ENCODE measurements around the gene ANKRD44.
A peak's percentile ranks its signal among the peaks of the same experiment; 100 is the strongest.

Gene ANKRD44

DNA sequence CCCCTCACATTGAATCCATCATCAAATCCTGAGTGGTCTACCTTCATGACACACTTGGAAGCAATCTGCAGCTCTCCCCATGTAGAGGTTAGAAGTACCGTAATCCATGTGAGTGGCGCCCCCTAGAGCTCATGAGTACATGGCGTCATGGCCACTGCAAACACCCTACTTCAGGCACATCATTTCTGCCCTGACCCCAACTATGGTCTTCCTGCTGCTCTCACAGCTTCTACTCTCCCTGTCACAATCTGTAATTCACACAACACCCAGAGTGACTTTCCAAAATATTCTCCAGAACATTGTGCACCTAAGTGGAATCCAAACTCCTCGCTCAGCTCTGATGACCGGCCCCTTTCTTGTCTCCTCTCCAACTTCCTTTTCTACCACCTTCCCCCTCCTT lies 141.9 kb downstream of the ANKRD44 start:
- DNase-seq = no peak

GRCh38 chr2:197167608-197168314 lies 142.8 kb downstream of the ANKRD44 start:
- DNase-seq = no peak

DNA sequence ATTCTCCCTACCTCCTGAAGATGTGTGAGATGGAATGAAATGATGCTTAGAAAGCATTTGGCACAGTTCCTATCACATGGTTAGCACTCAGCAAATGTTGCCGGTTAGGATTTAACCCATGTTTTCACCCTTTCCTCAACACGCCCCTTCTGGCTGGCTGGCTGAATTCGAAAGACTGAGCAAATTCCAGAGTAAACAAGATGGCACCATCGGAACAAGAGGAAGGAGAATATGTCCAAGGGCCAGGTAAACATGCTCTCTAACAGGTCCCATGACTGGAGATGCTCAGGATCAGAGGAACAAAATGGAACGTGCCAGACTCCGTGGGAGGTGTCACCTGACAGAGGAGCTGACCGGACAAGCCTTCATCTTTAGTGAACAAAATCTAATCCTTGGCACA lies 145.6 kb downstream of the ANKRD44 start:
- no peak for DNase-seq

- peak; percentile 53 for DNase-seq
Measured at GRCh38 chr2:197164141-197164754, 146.3 kb downstream of the ANKRD44 start.

- no peak for DNase-seq
Measured at GRCh38 chr2:197163712-197164140, 146.9 kb downstream of the ANKRD44 start.

DNA sequence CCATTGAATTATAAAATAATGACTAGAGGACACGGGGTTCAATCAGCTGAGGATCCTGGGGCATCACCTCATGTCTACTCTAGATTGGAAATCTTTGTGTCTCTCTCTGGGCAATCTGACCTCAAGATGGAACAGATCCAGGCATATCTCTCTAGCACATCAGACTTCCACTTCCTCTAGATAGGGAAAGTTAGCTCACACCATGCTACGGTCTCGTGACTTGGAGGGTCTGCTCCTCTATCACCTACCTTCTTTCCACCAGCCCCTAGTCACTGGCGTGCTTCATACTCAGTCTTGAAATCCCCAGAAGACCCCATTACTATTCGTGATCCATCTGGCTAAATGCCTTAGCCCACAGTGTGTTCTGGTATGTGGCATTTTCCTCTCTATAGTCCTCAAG lies 148.8 kb downstream of the ANKRD44 start:
- no peak for DNase-seq

- no peak for DNase-seq
Measured at GRCh38 chr2:197159661-197160211, 150.8 kb downstream of the ANKRD44 start.

DNA sequence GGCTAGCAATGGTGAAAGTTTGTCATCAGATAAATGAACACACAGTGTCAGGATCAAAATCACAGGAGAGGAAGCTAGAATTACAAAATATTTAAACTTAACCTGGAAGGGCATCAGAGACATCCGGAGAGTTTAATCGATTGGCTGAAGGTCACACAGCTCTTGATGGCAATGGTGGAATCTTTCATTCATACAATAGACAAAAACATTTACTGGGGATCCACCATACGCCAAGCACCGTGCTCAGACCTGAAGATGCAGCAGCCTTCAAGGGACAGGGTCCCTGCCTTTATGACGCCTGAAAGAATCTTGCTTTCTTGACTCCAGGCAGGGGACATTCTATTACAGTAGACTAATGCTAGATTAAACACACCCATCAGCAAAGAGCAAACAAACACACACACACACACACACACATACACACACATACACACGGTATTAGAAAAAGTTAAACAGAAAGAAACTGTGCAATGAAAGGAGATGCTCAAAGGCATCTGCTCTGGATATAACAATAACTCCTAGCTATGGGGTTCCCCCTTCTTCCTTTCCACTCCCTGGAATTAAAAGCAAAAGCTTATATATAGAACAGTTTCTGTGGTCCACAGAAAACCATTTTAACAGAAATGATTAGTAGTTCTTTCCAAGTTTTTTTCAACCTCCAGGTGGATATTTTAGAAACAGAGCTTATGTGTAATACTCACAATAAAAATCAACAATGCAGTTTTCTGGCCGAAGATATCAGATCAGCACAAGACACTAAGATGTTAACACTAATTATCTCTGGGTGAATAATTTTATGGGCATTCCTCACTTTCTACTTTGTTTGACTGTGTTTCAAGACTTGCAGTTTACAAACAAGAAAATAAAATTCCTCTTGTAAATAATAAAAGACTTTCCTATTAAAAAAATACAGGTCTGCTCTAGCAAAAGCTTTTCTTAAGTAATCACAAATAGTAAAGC lies 151.7 kb downstream of the ANKRD44 start:
- DNase-seq = no peak

GRCh38 chr2:197157879-197158537 lies 152.6 kb downstream of the ANKRD44 start:
- DNase-seq = no peak

DNA sequence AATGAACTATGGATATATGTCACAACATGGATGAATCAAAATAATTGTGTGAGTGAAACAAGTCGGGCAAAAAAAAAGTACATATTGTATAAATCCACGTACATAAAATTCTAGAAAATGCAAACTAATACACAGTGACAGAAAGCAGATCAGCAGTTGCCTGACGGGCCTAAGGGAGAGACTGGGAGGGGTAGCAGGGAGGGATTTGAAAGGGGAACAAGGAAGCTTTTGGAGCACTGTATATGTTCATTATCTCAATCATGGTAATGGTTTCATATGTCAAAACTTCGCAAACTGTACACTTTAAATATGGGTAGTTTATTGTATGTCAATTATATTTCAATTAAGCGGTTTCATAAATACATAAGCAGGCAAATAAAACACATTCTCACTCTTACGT lies 153.8 kb downstream of the ANKRD44 start:
- no peak for DNase-seq

DNA sequence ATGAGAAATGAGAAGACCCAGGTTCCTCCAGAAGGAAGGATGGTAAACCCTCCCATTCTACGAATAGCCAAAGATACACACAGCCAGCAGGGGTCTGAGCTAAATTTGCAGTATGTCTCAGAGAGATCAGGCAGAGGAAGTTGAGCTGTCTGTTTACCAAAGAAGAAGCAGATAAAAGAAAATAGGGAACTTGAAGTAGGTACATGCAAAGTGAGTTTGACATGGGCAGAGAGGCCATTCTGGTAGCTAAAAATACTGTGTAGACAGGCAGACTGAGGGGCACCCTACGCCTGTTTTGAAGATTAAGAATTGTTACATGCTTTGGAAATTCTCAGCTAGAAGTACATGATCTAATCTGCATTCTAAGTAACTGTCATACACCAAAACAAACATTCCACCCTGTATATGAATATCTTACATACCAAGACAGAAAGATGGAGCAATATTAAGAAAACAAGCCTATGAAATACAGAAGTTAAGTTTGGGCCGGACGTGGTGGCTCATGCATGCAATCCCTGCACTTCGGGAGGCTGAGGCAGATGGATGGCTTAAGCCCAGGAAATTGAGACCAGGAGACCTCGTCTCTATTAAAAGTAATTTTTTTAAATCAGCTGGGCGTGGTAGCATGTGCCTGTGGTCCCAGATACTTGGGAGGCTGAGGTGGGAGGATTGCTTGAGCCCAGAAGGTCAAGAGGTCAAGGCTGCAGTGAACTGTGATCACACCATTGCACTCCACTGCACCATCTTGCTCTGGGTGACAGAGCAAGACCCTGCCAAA lies 157.9 kb downstream of the ANKRD44 start:
- no peak for DNase-seq

- no peak for DNase-seq
Measured at GRCh38 chr2:197149546-197149945, 161.0 kb downstream of the ANKRD44 start.

DNA sequence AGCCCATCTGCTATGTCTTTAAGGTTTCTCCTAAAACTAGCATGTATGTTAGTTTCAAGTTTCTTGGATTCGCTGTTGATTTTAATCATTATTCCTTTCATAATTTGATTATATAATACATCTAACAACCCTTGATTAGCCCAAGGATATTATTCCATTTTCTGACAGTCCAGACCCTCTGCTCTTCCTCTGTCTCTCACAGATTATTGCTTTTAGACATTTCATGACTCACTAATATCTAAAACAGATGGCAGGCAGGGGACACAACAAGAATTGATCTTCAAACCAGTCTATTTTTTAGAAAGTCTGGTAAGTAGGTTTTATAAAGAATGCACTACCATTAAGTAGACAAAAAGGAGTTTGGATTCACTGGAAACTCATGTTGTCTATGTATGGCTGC lies 162.2 kb downstream of the ANKRD44 start:
- DNase-seq = no peak

GRCh38 chr2:197147942-197148341 lies 162.6 kb downstream of the ANKRD44 start:
- no peak for DNase-seq

DNA sequence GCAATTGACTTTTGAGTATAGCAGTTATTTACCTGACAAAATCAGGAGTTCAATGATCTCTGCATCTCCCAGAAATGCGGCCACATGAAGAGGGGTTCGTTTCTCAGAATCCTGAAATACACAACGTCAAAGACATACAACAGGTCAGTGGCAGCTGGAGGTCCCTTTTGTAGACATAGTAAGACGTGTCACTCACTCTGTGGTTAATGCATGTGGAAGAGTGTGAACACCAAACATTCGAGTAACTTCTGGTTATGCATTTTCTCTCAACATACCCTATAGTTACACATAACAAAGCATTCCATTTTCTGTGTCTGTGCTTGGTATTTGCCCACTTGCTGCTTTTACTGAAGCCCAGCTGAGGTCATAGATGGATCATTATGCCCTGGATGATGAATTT lies 163.6 kb downstream of the ANKRD44 start:
- DNase-seq = no peak

- no peak for DNase-seq
Measured at GRCh38 chr2:197145471-197146056, 165.0 kb downstream of the ANKRD44 start.

DNA sequence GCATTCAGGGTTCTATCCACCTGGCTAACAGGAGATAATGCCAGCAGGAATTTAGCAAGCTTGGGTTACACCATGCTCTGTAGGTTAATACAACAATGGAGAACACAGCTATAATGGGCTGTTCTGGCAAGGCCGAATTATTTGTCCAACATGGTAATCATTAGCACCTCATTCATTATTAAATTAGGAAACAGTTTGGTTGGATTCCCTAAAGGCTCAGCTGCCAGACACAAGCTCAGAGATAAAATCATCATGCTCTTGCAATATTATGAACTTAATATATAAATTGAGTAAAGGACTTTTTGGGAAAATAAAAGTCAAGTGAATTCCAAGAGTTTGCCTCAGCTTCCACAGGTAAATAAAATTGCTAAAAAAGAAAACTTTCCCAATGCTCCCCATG lies 166.4 kb downstream of the ANKRD44 start:
- DNase-seq = no peak

- no peak for DNase-seq
Measured at GRCh38 chr2:197141702-197142473, 168.7 kb downstream of the ANKRD44 start.

DNA sequence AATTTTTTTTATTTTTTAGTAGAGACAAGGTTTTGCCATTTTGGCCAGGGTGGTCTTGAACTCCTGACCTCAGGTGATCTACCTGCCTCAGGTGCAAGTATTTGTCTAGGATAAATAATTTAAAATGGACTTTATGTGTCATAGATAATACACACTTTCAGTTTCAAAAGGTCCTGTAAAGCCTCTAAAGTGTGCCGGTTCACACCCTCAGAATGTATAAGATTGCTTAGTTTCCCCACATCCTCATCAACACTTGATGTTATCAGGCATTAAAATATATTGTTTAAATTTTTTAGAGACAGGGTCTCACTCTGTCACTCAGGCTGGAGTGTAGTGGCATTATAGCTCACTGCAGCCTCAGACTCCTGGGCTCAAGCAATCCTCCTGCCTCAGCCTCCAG lies 170.5 kb downstream of the ANKRD44 start:
- DNase-seq = no peak

DNA sequence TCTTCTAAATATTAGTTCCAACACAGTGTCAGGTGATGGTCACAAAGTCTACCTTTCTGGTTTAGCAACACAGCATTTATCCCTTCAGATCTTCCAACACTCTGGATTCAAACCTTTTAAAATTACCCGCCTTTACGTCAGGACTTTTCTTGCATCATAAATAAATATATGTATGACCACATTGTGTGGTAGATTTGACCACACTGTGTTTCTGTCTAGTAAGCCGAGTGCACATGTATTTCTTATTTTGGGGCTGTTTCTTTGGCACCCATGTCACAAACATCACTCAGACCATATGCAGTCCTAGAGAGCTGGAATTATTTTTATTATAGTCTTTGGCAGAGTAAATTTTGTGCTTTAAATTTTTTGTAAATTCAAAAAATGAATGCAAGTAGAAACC lies 172.1 kb downstream of the ANKRD44 start:
- no peak for DNase-seq

Data from right hindlimb (tissue), 1 donor.